GM12878 (cell line): ENCODE measurements around the gene FGF2.

ENCODE experiments used
- MXI1 ChIP-seq: fragments of 150-350 bp; IDR thresholded peaks from 2 replicates; pipeline ENCODE4 v1.6.1; 2011; ENCODE audit warnings: low read depth, mild to moderate bottlenecking, inconsistent platforms, low read length, improper control_type of control experiment
- POLR2AphosphoS5 ChIP-seq: IDR thresholded peaks from 2 replicates; pipeline ENCODE4 v1.6.1; 2011; ENCODE audit warnings: mild to moderate bottlenecking, low read length, inconsistent platforms
- TAF1 ChIP-seq: IDR thresholded peaks from 2 replicates; pipeline ENCODE4 v1.6.1; 2011; ENCODE audit warnings: mild to moderate bottlenecking, low read depth, low read length, borderline replicate concordance
- TF ChIP-seq, protein P1 (sequence below), 3 experiments: IDR thresholded peaks in 2 of 3; conservative IDR thresholded peaks in 1 of 3; 2 replicates each; pipeline ENCODE4 v1.5.1; 2011; ENCODE audit warnings: low read depth in 3 of 3, low read length in 3 of 3, mild to moderate bottlenecking in 3 of 3, control low read depth in 2 of 3, moderate library complexity in 2 of 3, inconsistent platforms in 1 of 3, mixed read lengths in 1 of 3; ENCODE audit not compliant: control insufficient read depth in 2 of 3, insufficient read depth in 1 of 3; ENCODE audit errors: extremely low read depth in 1 of 3
- TF ChIP-seq, protein P2 (sequence below): IDR thresholded peaks from 2 replicates; pipeline ENCODE4 v1.6.1; 2012; ENCODE audit warnings: low read depth, low read length, improper control_type of control experiment

DNA sequence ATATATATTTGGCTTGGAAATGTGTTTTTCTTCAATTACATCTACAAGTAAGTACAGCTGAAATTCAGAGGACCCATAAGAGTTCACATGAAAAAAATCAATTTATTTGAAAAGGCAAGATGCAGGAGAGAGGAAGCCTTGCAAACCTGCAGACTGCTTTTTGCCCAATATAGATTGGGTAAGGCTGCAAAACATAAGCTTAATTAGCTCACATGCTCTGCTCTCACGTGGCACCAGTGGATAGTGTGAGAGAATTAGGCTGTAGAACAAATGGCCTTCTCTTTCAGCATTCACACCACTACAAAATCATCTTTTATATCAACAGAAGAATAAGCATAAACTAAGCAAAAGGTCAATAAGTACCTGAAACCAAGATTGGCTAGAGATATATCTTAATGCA is 69.6 kb downstream of the FGF2 start:
- TF ChIP-seq, protein P1, sequence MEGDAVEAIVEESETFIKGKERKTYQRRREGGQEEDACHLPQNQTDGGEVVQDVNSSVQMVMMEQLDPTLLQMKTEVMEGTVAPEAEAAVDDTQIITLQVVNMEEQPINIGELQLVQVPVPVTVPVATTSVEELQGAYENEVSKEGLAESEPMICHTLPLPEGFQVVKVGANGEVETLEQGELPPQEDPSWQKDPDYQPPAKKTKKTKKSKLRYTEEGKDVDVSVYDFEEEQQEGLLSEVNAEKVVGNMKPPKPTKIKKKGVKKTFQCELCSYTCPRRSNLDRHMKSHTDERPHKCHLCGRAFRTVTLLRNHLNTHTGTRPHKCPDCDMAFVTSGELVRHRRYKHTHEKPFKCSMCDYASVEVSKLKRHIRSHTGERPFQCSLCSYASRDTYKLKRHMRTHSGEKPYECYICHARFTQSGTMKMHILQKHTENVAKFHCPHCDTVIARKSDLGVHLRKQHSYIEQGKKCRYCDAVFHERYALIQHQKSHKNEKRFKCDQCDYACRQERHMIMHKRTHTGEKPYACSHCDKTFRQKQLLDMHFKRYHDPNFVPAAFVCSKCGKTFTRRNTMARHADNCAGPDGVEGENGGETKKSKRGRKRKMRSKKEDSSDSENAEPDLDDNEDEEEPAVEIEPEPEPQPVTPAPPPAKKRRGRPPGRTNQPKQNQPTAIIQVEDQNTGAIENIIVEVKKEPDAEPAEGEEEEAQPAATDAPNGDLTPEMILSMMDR (IDR thresholded peaks at IDR 0.05 in 2 of 3, conservative IDR thresholded peaks at IDR 0.05 in 1 of 3; ENCODE audit: control insufficient read depth in 2 of 3, extremely low read depth in 1 of 3, insufficient read depth in 1 of 3, low read depth in 3 of 3, low read length in 3 of 3), result no peak
- TF ChIP-seq POLR2AphosphoS5 (no peak), TAF1 (no peak), MXI1 (no peak)
- TF ChIP-seq, protein P2, sequence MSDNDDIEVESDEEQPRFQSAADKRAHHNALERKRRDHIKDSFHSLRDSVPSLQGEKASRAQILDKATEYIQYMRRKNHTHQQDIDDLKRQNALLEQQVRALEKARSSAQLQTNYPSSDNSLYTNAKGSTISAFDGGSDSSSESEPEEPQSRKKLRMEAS, result no peak
